Pancreas (tissue), 10 donors: ENCODE results near the gene CEP131. TPM values are rescaled to one million over a fixed set of nuclear protein-coding genes. Genes with fewer than 3 reads are reported as not detected.

Experiments used
- ATAC-seq, 4 donors: fragments of 200-7000 bp; cut with Tn5 transposase; one replicate each; pipeline versions ENCODE4 v1.8.0 to v1.9.1; 2020; ENCODE audit warnings: mild to moderate bottlenecking in 4 of 4, moderate library complexity in 4 of 4
- DNase-seq, 6 donors: peaks; one replicate each; pipeline ENCODE4 v3.0.0-alpha.2; 2020
- FAIRE-seq: peaks from 2 replicates; lab custom pipeline; 2012; peaks lifted over from hg19 to GRCh38; lab: Jason Lieb, UNC
- H3K27ac ChIP-seq, 4 donors: fragments of 200-600 bp; sonication (generic); 1 replicate in 3 of 4; 2 replicates in 1 of 4; pipeline versions ENCODE4 v1.5.0 to v1.8.0; 2020
- H3K27me3 ChIP-seq, 4 donors: fragments of 200-600 bp; one replicate each; pipeline ENCODE4 v1.8.0; 2021
- H3K36me3 ChIP-seq, 3 donors: fragments of 200-600 bp; sonication (generic) in 1 of 3; one replicate each; pipeline versions ENCODE4 v1.5.0 to v1.8.0; 2020 to 2021
- H3K4me1 ChIP-seq, 3 donors: fragments of 200-600 bp; one replicate each; pipeline ENCODE4 v1.8.0; 2021
- H3K4me3 ChIP-seq, 4 donors: fragments of 200-600 bp; sonication (generic) in 2 of 4; one replicate each; pipeline versions ENCODE4 v1.5.0 to v1.8.0; 2020 to 2021
- H3K9me3 ChIP-seq, 4 donors: fragments of 200-600 bp; one replicate each; pipeline ENCODE4 v1.8.0; 2021
- CTCF ChIP-seq, 4 donors: fragments of 200-600 bp; sonication (generic) in 3 of 4; IDR thresholded peaks; one replicate each; pipeline versions ENCODE4 v1.5.0 to v1.8.0; 2021; ENCODE audit warnings: antibody characterized with exemption in 4 of 4
- WGBS, 2 donors: extraction: QIAGEN DNeasy Blood & Tissue Kit; methylation state at CpG; one replicate each; pipeline ENCODE4 v1.1.7; 2013; 5-methylcytosine and 5-hydroxymethylcytosine counted together
- intact Hi-C, 3 donors: fragments of 100-400 bp; cut with DNase I; formaldehyde crosslinking; loops; one replicate each; pipeline versions ENCODE4 v1.11.1 to v1.14.2; 2022
- polyA plus RNA-seq, 2 donors: library from polyadenylated mRNA; stranded (reverse); fragments of 200-250 nt; gene quantifications; one replicate each; pipeline ENCODE4 v1.2.3, GENCODE V29; 2013
- total RNA-seq, 6 donors: library from RNA; stranded (reverse); fragmentation: NEBNext Ultra II Directional in 4 of 6; extraction: Animal tissue kit (Norgen Biotek cat#: 25700) in 4 of 6; gene quantifications; one replicate each; pipeline versions ENCODE4 v1.2.1 to v1.2.4, GENCODE V29; 2021 to 2023
- donor health status: healthy with polysubstance abuse.
- donor health status: DM: no; HTN: no; CAD: no; lungs with moderate emphysema.
- donor health status: DM: no; HTN: no; CAD: no.
- donor health status: control.
- donor health status: control.
- donor health status: Bipolar disorder and iron deficiency.
- donor health status: DM: yes; HTN: yes; CAD: no.
- donor health status: DM: no; HTN: no; CAD: no.
- donor health status: DM: no; HTN: no; CAD: no.
- donor health status: DM: yes; HTN: yes; CAD: no.

The CEP131 gene
- total and polyA plus RNA-seq, 8 donors, result 3.4 to 22.8 (median 4.6) TPM

- H3K27ac ChIP-seq, result no peak overlapping the region
- WGBS, 2 donors, result 87 to 92% methylated on average over 8 of the region's 8 CpGs
- TF ChIP-seq CTCF (IDR thresholded peaks at IDR 0.05), result no peak
Observed at GRCh38 chr17:81152288-81152828, 70.4 kb downstream of the CEP131 start.

GRCh38 chr17:81151278-81151677 lies 71.5 kb downstream of the CEP131 start:
- FAIRE-seq, result no peak
- 79 to 86% methylated on average over 12 to 13 of the region's 13 CpGs for WGBS, 2 donors
- no peak for ATAC-seq
- H3K27me3 ChIP-seq, result no peaks in the 10 kb centered on the region
- DNase-seq, result peak in 2 of 6 donors; percentile 15 to 56
- intact Hi-C loops, result no loop called here
- H3K4me1 ChIP-seq, result no peaks in the 10 kb centered on the region
- no peaks in the 10 kb centered on the region for H3K9me3 ChIP-seq
- TF ChIP-seq CTCF (IDR thresholded peaks at IDR 0.05), result no peak
- no peak overlapping the region for H3K27ac ChIP-seq
- H3K36me3 ChIP-seq, result no peaks in the 10 kb centered on the region
- no peak overlapping the region for H3K4me3 ChIP-seq

More at GRCh38 chr17:81152288-81152828, 70.4 kb downstream of the CEP131 start:
- Histone ChIP-seq H3K36me3 (no peaks in the 10 kb centered on the region), H3K4me1 (no peaks in the 10 kb centered on the region), H3K27me3 (no peaks in the 10 kb centered on the region), H3K4me3 (no peak overlapping the region), H3K9me3 (no peaks in the 10 kb centered on the region)
- intact Hi-C loops, result no loop called here
- no peak for ATAC-seq
- peak in 1 of 6 donors; percentile 6 for DNase-seq
- no peak for FAIRE-seq

GRCh38 chr17:81150377-81151077 lies 72.2 kb downstream of the CEP131 start:
- H3K4me1 ChIP-seq, result no peaks in the 10 kb centered on the region
- peak in 3 of 4 donors; percentile 23 to 44 (median 40) for ATAC-seq
- no peak for FAIRE-seq
- no peaks in the 10 kb centered on the region for H3K27me3 ChIP-seq
- no peak overlapping the region for H3K27ac ChIP-seq
- H3K36me3 ChIP-seq, result no peaks in the 10 kb centered on the region
- WGBS, 2 donors, result 80 to 89% methylated on average over 14 of the region's 14 CpGs
- H3K4me3 ChIP-seq, result no peak overlapping the region
- TF ChIP-seq CTCF (IDR thresholded peaks at IDR 0.05), result no peak
- intact Hi-C loops, result no loop called here
- DNase-seq, result peak in 2 of 6 donors; percentile 9 to 55
- no peaks in the 10 kb centered on the region for H3K9me3 ChIP-seq

GRCh38 chr17:81148986-81149533 lies 73.7 kb downstream of the CEP131 start:
- no peaks in the 10 kb centered on the region for H3K9me3 ChIP-seq
- intact Hi-C loops, result no loop called here
- no peak for TF ChIP-seq CTCF (IDR thresholded peaks at IDR 0.05)
- ATAC-seq, result peak in 1 of 4 donors; percentile 8
- no peaks in the 10 kb centered on the region for H3K27me3 ChIP-seq
- H3K36me3 ChIP-seq, result no peaks in the 10 kb centered on the region
- DNase-seq, result no peak
- WGBS, 2 donors, result 89 to 95% methylated on average over 12 to 14 of the region's 14 CpGs
- no peaks in the 10 kb centered on the region for H3K4me1 ChIP-seq
- H3K4me3 ChIP-seq, result no peak overlapping the region
- FAIRE-seq, result no peak
- H3K27ac ChIP-seq, result no peak overlapping the region

DNA sequence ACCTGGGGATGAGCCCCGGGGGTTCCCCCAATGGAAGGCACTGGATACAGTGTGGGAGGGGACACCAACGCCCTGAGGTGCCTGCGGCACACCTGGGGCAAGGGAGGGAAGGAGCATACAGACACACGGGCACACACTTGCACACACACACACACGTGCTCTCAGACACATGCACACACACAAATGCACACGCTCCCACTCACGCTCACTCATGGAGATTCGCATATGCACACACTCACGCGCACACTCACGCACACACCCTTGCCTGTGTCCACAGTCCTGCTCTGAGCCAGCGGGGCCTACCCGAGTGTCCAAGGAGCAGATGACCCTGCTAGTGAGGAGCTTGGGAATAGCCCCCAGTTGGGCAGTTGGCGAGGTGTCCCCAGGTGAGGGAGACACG lies 74.2 kb downstream of the CEP131 start:
- Histone ChIP-seq H3K27me3 (no peaks in the 10 kb centered on the region), H3K4me3 (no peak overlapping the region), H3K36me3 (no peaks in the 10 kb centered on the region), H3K27ac (no peak overlapping the region), H3K9me3 (no peaks in the 10 kb centered on the region), H3K4me1 (no peaks in the 10 kb centered on the region)
- DNase-seq (no peak), ATAC-seq (peak in 1 of 4 donors; percentile 11), FAIRE-seq (no peak)
- no peak for TF ChIP-seq CTCF (IDR thresholded peaks at IDR 0.05)
- WGBS, 2 donors, result 85 to 91% methylated on average over 14 to 15 of the region's 15 CpGs
- intact Hi-C loops, result no loop called here
